ENCODE results near the gene NUDT5.

DNA sequence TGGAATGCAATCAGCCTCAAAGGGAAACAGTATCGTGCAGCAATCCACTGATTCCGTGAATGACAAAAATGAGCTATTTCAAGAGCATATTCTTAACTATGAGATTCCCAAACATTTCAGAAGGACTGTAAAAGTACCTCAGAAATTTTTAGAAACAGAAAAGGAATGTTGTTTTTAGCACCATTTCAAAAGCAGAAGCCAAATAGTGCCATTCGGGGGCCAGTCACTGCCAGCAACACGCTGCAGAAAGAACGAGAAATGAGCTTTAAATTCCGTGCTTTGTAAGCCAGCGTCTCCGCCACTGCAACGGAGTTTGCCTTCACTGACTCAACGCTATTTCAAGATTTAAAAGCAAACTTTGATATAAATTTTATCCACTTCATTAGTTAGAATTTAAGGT is 6.3 kb downstream of the NUDT5 start:
- TF ChIP-seq EZH2 (IDR thresholded peaks at IDR 0.05; ENCODE audit: borderline replicate concordance, insufficient read depth, low read length, poor library complexity, severe bottlenecking) (no peak), EP300 (conservative IDR thresholded peaks at IDR 0.05; ENCODE audit: poor library complexity, severe bottlenecking) (no peak), POLR2AphosphoS5 (IDR thresholded peaks at IDR 0.05) (no peak), RAD21 (conservative IDR thresholded peaks at IDR 0.05) (no peak), MXI1 (conservative IDR thresholded peaks at IDR 0.05; ENCODE audit: poor library complexity, severe bottlenecking) (no peak), TAF1 (IDR thresholded peaks at IDR 0.05; ENCODE audit: low read depth) (no peak)
- TF ChIP-seq, protein P1, sequence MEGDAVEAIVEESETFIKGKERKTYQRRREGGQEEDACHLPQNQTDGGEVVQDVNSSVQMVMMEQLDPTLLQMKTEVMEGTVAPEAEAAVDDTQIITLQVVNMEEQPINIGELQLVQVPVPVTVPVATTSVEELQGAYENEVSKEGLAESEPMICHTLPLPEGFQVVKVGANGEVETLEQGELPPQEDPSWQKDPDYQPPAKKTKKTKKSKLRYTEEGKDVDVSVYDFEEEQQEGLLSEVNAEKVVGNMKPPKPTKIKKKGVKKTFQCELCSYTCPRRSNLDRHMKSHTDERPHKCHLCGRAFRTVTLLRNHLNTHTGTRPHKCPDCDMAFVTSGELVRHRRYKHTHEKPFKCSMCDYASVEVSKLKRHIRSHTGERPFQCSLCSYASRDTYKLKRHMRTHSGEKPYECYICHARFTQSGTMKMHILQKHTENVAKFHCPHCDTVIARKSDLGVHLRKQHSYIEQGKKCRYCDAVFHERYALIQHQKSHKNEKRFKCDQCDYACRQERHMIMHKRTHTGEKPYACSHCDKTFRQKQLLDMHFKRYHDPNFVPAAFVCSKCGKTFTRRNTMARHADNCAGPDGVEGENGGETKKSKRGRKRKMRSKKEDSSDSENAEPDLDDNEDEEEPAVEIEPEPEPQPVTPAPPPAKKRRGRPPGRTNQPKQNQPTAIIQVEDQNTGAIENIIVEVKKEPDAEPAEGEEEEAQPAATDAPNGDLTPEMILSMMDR (IDR thresholded peaks at IDR 0.05; ENCODE audit: poor library complexity, severe bottlenecking), result no peak
- TF ChIP-seq, protein P2, sequence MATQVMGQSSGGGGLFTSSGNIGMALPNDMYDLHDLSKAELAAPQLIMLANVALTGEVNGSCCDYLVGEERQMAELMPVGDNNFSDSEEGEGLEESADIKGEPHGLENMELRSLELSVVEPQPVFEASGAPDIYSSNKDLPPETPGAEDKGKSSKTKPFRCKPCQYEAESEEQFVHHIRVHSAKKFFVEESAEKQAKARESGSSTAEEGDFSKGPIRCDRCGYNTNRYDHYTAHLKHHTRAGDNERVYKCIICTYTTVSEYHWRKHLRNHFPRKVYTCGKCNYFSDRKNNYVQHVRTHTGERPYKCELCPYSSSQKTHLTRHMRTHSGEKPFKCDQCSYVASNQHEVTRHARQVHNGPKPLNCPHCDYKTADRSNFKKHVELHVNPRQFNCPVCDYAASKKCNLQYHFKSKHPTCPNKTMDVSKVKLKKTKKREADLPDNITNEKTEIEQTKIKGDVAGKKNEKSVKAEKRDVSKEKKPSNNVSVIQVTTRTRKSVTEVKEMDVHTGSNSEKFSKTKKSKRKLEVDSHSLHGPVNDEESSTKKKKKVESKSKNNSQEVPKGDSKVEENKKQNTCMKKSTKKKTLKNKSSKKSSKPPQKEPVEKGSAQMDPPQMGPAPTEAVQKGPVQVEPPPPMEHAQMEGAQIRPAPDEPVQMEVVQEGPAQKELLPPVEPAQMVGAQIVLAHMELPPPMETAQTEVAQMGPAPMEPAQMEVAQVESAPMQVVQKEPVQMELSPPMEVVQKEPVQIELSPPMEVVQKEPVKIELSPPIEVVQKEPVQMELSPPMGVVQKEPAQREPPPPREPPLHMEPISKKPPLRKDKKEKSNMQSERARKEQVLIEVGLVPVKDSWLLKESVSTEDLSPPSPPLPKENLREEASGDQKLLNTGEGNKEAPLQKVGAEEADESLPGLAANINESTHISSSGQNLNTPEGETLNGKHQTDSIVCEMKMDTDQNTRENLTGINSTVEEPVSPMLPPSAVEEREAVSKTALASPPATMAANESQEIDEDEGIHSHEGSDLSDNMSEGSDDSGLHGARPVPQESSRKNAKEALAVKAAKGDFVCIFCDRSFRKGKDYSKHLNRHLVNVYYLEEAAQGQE (IDR thresholded peaks at IDR 0.05; ENCODE audit: borderline replicate concordance), result no peak
